Neutrophil (primary cell): ENCODE results near the gene TWSG1.

Experiments
- H3K27ac ChIP-seq: fragments of 200-600 bp; sonication (generic); 2 replicates; pipeline ENCODE4 v1.5.1; 2016; ENCODE audit warnings: mild to moderate bottlenecking, moderate library complexity
- H3K27me3 ChIP-seq: fragments of 200-600 bp; sonication (generic); 2 replicates; pipeline ENCODE4 v1.6.0; 2016; ENCODE audit warnings: mild to moderate bottlenecking
- H3K36me3 ChIP-seq: fragments of 200-600 bp; sonication (generic); 2 replicates; pipeline ENCODE4 v1.5.1; 2017
- H3K4me1 ChIP-seq, 2 experiments: fragments of 200-600 bp in 1 of 2; sonication (generic) in 1 of 2; 1 replicate in 1 of 2; 2 replicates in 1 of 2; pipeline versions ENCODE4 v1.5.1 to v1.6.1; 2013 to 2016; ENCODE audit warnings: low read depth in 1 of 2, low read length in 1 of 2, mild to moderate bottlenecking in 1 of 2, moderate library complexity in 1 of 2; ENCODE audit not compliant: control insufficient read depth in 1 of 2, insufficient read depth in 1 of 2
- H3K4me3 ChIP-seq, 2 experiments: fragments of 200-600 bp in 1 of 2; sonication (generic) in 1 of 2; 1 replicate in 1 of 2; 2 replicates in 1 of 2; pipeline ENCODE4 v1.5.1; 2013 to 2016; ENCODE audit warnings: low read depth in 1 of 2, low read length in 1 of 2, mild to moderate bottlenecking in 1 of 2, moderate library complexity in 1 of 2
- H3K9me3 ChIP-seq: fragments of 200-600 bp; sonication (generic); 2 replicates; pipeline ENCODE4 v1.5.1; 2016
- TF ChIP-seq, protein P1 (sequence below): fragments of 200-600 bp; sonication (generic); IDR thresholded peaks from 2 replicates; pipeline ENCODE4 v1.5.1; 2016; ENCODE audit warnings: antibody characterized with exemption

Gene TWSG1

DNA sequence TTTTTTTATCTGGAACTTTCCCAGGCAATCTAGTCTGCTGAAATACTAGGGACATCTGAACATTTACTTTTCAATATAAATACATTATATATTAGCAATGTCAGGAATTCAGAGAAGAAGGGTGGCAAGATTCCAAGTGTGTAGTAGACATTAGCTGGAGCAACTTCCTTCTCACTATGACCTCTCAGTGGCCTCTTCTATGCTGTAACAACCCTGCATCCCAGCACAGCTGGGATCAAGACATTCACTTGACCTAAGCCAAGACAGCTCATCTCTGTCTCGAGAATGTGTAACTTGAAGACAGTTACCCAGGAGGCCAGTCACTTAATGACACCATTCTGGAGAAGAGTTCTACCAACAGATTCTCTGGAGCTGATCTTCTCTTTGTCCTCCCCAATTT lies 79.0 kb downstream of the TWSG1 start:
- Histone ChIP-seq H3K27me3 (no peaks in the 10 kb centered on the region), H3K9me3 (no peaks in the 10 kb centered on the region), H3K36me3 (no peaks in the 10 kb centered on the region), H3K4me1 (no peaks in the 10 kb centered on the region), H3K4me3 (no peak overlapping the region), H3K27ac (no peak overlapping the region)
- TF ChIP-seq, protein P1, sequence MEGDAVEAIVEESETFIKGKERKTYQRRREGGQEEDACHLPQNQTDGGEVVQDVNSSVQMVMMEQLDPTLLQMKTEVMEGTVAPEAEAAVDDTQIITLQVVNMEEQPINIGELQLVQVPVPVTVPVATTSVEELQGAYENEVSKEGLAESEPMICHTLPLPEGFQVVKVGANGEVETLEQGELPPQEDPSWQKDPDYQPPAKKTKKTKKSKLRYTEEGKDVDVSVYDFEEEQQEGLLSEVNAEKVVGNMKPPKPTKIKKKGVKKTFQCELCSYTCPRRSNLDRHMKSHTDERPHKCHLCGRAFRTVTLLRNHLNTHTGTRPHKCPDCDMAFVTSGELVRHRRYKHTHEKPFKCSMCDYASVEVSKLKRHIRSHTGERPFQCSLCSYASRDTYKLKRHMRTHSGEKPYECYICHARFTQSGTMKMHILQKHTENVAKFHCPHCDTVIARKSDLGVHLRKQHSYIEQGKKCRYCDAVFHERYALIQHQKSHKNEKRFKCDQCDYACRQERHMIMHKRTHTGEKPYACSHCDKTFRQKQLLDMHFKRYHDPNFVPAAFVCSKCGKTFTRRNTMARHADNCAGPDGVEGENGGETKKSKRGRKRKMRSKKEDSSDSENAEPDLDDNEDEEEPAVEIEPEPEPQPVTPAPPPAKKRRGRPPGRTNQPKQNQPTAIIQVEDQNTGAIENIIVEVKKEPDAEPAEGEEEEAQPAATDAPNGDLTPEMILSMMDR: no peak

DNA sequence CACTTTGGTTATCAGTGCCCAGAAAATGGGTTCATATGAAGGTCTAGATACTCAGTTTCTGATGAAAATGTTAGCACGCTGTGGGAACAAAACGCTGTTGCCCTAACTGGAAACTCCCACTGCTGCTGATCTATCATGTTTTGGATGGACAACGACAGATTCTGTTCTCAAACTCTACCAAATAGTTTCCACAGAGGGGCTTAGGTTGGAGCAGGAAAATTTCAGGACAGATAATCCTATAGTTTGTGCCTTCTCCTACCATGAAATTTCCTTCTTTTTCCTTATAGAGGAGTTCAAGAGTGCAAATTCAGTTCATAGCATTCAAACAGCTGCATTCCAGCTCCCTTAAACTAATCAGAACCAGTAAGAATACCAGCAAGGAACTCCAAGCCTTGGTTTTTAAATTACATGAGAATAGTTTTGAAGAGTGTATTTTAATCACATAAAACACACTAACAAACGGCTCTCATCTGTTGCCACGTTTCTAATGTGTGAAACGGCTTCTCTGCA lies 82.0 kb downstream of the TWSG1 start:
- no peak overlapping the region for H3K27ac ChIP-seq
- H3K36me3 ChIP-seq: no peaks in the 10 kb centered on the region
- H3K9me3 ChIP-seq: no peaks in the 10 kb centered on the region
- H3K4me3 ChIP-seq: no peak overlapping the region
- TF ChIP-seq, protein P1: no peak
- no peaks in the 10 kb centered on the region for H3K4me1 ChIP-seq
- no peaks in the 10 kb centered on the region for H3K27me3 ChIP-seq

DNA sequence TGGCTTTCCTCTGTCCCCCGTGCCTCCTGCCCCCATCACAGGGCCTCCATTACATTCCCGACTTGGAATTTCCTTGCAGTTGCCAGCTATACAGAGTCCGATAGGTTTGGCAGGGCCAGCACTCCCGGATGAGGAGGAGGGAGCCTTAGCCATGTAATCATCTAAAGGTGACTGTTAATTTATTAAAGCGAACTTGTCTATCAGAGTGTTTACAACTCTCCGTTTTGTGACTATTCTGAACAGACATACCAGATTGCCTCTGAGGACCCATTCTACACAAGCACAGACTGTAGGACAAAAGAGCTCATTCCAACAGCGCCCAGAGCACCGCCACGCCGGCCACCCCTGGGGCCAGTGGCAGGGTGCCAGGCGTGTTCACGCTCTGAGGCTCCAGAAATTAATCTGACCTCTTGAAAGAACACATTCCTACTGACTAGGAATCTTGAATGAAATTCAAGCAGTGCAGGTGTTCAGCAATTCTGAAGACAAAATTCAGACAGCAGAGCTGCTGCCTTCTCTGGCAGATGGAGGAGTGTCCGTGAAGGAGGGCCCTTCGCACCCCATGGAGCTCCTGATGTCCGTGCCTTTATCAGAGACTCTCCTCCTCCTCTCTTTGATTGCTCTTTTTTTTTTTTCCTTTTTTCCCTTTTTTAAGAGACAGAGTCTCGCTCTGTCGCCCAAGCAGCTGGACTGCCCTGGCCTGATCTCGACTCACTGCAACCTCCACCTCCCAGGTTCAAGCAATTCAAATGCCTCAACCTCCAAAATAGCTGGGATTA lies 82.7 kb downstream of the TWSG1 start:
- H3K4me3 ChIP-seq: no peak overlapping the region
- H3K27ac ChIP-seq: no peak overlapping the region
- no peaks in the 10 kb centered on the region for H3K9me3 ChIP-seq
- TF ChIP-seq, protein P1: no peak
- H3K36me3 ChIP-seq: no peaks in the 10 kb centered on the region
- H3K4me1 ChIP-seq: no peaks in the 10 kb centered on the region
- H3K27me3 ChIP-seq: no peaks in the 10 kb centered on the region

DNA sequence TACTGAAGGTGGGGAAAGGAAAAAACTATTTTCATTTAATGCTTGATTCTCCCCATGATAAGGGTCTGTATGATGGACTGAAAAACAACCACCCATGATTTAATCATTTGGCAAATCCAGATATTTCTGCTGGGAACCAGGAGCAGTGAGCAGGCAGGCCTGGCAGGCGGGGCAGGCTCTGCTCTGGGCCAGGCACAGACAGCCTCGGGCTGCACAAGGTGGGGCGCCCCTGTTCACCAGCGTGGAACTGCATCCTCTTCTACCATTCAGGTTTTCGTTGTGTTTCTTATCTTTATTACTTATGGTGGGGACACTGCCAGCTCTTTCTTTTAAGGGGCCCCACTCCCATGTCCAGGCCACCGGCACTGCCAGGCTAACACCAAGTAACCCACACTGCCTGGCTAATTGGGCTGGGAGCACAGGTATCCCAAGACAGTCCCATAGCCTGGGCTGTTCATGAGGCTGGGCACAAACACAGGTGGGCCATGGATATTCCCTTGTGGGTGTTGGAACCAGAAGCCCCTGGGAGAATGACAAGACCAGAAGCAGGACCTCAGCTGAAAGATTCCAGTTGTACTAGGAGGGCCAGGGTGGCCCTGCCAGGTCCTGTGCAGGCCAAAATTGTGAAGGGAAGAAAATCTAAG lies 83.6 kb downstream of the TWSG1 start:
- H3K36me3 ChIP-seq: no peaks in the 10 kb centered on the region
- H3K9me3 ChIP-seq: no peaks in the 10 kb centered on the region
- H3K4me1 ChIP-seq: no peaks in the 10 kb centered on the region
- TF ChIP-seq, protein P1: no peak
- no peak overlapping the region for H3K27ac ChIP-seq
- H3K27me3 ChIP-seq: no peaks in the 10 kb centered on the region
- H3K4me3 ChIP-seq: no peak overlapping the region

DNA sequence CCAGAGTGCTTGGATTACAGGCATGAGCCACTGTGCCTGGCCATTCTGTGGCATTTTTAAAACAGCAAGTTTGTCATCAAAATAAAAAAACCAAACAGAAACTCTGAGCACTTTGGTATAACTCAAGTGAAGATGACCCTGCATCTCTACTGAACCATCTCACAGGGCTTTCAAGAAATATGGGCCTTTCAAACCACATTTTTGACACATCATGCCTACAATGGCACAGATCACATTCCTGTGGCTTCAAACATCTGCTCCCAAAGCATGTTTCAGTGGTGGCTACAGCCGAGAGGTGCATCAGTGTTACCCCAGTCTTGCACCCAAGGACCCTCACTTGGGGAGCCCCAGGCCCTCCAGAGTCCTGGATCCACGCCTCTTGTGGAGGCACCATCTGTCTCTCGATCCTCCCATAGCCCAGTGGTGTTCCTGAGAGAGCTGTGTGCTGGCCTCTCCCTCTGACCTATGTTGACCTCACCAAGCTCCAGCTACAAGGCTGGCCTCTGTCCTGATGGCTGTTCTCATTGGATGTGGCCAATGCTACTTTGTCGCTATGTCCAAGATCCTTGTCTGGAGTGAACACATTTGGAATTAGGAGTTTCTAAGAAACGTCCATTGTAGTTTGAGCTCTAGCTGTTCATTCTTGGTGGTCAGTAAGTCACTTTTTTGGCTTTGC lies 85.5 kb downstream of the TWSG1 start:
- H3K4me3 ChIP-seq: no peak overlapping the region
- H3K36me3 ChIP-seq: no peaks in the 10 kb centered on the region
- H3K9me3 ChIP-seq: no peaks in the 10 kb centered on the region
- no peaks in the 10 kb centered on the region for H3K4me1 ChIP-seq
- H3K27ac ChIP-seq: no peak overlapping the region
- TF ChIP-seq, protein P1: no peak
- H3K27me3 ChIP-seq: no peaks in the 10 kb centered on the region
